Progenitor cell of endocrine pancreas (in vitro differentiated cells): ENCODE data around the gene NCOA1. TPM values are rescaled to one million over a fixed set of nuclear protein-coding genes. Genes with fewer than 3 reads are reported as not detected.

ENCODE experiments used
- DNase-seq: peaks from one replicate; pipeline ENCODE4 v3.0.0; 2021; ENCODE audit warnings: low spot score; ENCODE audit not compliant: unreplicated experiment
- H3K27ac Mint-ChIP-seq: 2 replicates; pipeline ENCODE4 v1.8.0; 2021; ENCODE audit warnings: mild to moderate bottlenecking, moderate library complexity, mixed read lengths
- H3K27me3 Mint-ChIP-seq: 2 replicates; pipeline ENCODE4 v1.8.0; 2021; ENCODE audit warnings: mixed read lengths
- H3K36me3 Mint-ChIP-seq: 2 replicates; pipeline ENCODE4 v1.8.0; 2022; ENCODE audit warnings: mixed read lengths; ENCODE audit not compliant: insufficient read depth
- H3K4me1 Mint-ChIP-seq: 2 replicates; pipeline ENCODE4 v1.8.0; 2021; ENCODE audit warnings: low read depth, mixed read lengths
- H3K4me3 Mint-ChIP-seq: 2 replicates; pipeline ENCODE4 v1.8.0; 2021; ENCODE audit warnings: low read depth, mild to moderate bottlenecking, moderate library complexity, mixed read lengths
- H3K9me3 Mint-ChIP-seq: 2 replicates; pipeline ENCODE4 v1.8.0; 2021; ENCODE audit warnings: low read depth, mixed read lengths
- CTCF ChIP-seq: fragments of 200-600 bp; sonication (generic); IDR thresholded peaks from one replicate; pipeline ENCODE4 v1.5.0; 2021; ENCODE audit warnings: antibody characterized with exemption, mild to moderate bottlenecking; ENCODE audit not compliant: unreplicated experiment
- total RNA-seq: library from RNA; stranded (reverse); gene quantifications from 2 replicates; pipeline ENCODE4 v1.2.1, GENCODE V29; 2021

Gene NCOA1
- total RNA-seq, 1 donor from 2014 or later = 32.3 TPM

- TF ChIP-seq CTCF = no peak
- H3K9me3 Mint-ChIP-seq = no peaks in the 10 kb centered on the region
- no peak for DNase-seq
- peaks cover 3% of the 10 kb centered on the region for H3K4me1 Mint-ChIP-seq
- H3K27me3 Mint-ChIP-seq = no peaks in the 10 kb centered on the region
- H3K36me3 Mint-ChIP-seq = peaks cover 26% of the 10 kb centered on the region
- no peak overlapping the region for H3K27ac Mint-ChIP-seq
- H3K4me3 Mint-ChIP-seq = no peak overlapping the region
Observed at GRCh38 chr2:24763843-24764242, 272.8 kb downstream of the NCOA1 start.

- TF ChIP-seq CTCF = no peak
- no peak for DNase-seq
- Mint-ChIP-seq H3K36me3 (peaks cover 38% of the 10 kb centered on the region), H3K4me1 (peaks cover 6% of the 10 kb centered on the region), H3K27ac (peak overlapping the region; percentile 25), H3K9me3 (peaks cover 5% of the 10 kb centered on the region), H3K27me3 (no peaks in the 10 kb centered on the region), H3K4me3 (no peak overlapping the region)
Observed at GRCh38 chr2:24766609-24767008, 275.6 kb downstream of the NCOA1 start.

GRCh38 chr2:24768013-24768412 is 277.0 kb downstream of the NCOA1 start:
- H3K4me1 Mint-ChIP-seq = peaks cover 3% of the 10 kb centered on the region
- no peak for DNase-seq
- no peaks in the 10 kb centered on the region for H3K27me3 Mint-ChIP-seq
- peaks cover 5% of the 10 kb centered on the region for H3K9me3 Mint-ChIP-seq
- no peak overlapping the region for H3K27ac Mint-ChIP-seq
- H3K4me3 Mint-ChIP-seq = no peak overlapping the region
- no peak for TF ChIP-seq CTCF
- peaks cover 35% of the 10 kb centered on the region for H3K36me3 Mint-ChIP-seq

GRCh38 chr2:24768601-24769000 is 277.5 kb downstream of the NCOA1 start:
- H3K4me3 Mint-ChIP-seq = no peak overlapping the region
- peaks cover 3% of the 10 kb centered on the region for H3K4me1 Mint-ChIP-seq
- no peak for TF ChIP-seq CTCF
- DNase-seq = no peak
- H3K27me3 Mint-ChIP-seq = no peaks in the 10 kb centered on the region
- peaks cover 35% of the 10 kb centered on the region for H3K36me3 Mint-ChIP-seq
- H3K27ac Mint-ChIP-seq = no peak overlapping the region
- H3K9me3 Mint-ChIP-seq = peaks cover 5% of the 10 kb centered on the region

- no peak for TF ChIP-seq CTCF
- H3K4me1 Mint-ChIP-seq = peaks cover 3% of the 10 kb centered on the region
- no peak overlapping the region for H3K4me3 Mint-ChIP-seq
- H3K9me3 Mint-ChIP-seq = peaks cover 5% of the 10 kb centered on the region
- no peaks in the 10 kb centered on the region for H3K27me3 Mint-ChIP-seq
- peak overlapping the region; percentile 11 for H3K27ac Mint-ChIP-seq
- peaks cover 27% of the 10 kb centered on the region for H3K36me3 Mint-ChIP-seq
- DNase-seq = no peak
Observed at GRCh38 chr2:24771061-24771460, 280.0 kb downstream of the NCOA1 start.
